GM12878 (cell line): ENCODE measurements around the gene UIMC1. TPM values are rescaled to one million over a fixed set of nuclear protein-coding genes. Genes with fewer than 3 reads are reported as not detected.

Experiments
- ATAC-seq: fragments of 200-7000 bp; cut with Tn5 transposase; 3 replicates; pipeline ENCODE4 v1.9.1; 2020; ENCODE audit warnings: mild to moderate bottlenecking, moderate library complexity
- BruUV-seq: library from RNA; stranded (reverse); fragments of 400-500 nt; replicated peaks from 2 replicates; lab custom pipeline; 2021; lab: Mats Ljungman, UMichigan
- CTCF ChIA-PET: fragments of 300-600 bp; sonication (Branson Sonifier 250); formaldehyde crosslinking; extraction: SDS; loops from one replicate; lab custom pipeline; 2021; ENCODE audit warnings: inconsistent platforms; lab: Yijun Ruan, JAX
- POLR2A ChIA-PET: fragments of 350-600 bp; formaldehyde crosslinking; extraction: SDS; loops from one replicate; lab custom pipeline; 2021; ENCODE audit warnings: inconsistent platforms; lab: Charles Lee
- RAD21 ChIA-PET: fragments of 300-600 bp; sonication (Branson Sonifier 250); formaldehyde crosslinking; loops from one replicate; lab custom pipeline; 2023; ENCODE audit warnings: antibody characterized with exemption; ENCODE audit not compliant: unreplicated experiment; lab: Charles Lee
- SMC1A ChIA-PET: fragments of 300-600 bp; sonication (Branson Sonifier 250); formaldehyde crosslinking; loops from one replicate; lab custom pipeline; 2023; ENCODE audit not compliant: unreplicated experiment, uncharacterized antibody; lab: Charles Lee
- DNase-seq: peaks from one replicate; pipeline ENCODE4 v3.0.0-alpha.2; 2011; ENCODE audit warnings: low read depth, low spot score
- FAIRE-seq: peaks from 3 replicates; lab custom pipeline; 2011; peaks lifted over from hg19 to GRCh38; lab: Jason Lieb, UNC
- H2AFZ ChIP-seq: 2 replicates; pipeline ENCODE4 v1.6.0; 2011; ENCODE audit warnings: low read depth, low read length, control low read depth; ENCODE audit not compliant: control insufficient read depth
- H3K27ac ChIP-seq: 2 replicates; pipeline ENCODE4 v1.5.1; 2011; ENCODE audit warnings: control low read depth; ENCODE audit not compliant: control insufficient read depth, insufficient read depth
- H3K27me3 ChIP-seq, 2 experiments: replicated peaks in 1 of 2; 2 replicates each; pipeline versions ENCODE4 v1.6.0 to v1.6.1; 2011; ENCODE audit warnings: low read length in 1 of 2; ENCODE audit not compliant: control insufficient read depth in 2 of 2, insufficient read depth in 2 of 2
- H3K36me3 ChIP-seq, 2 experiments: 2 replicates each; pipeline ENCODE4 v1.5.1; 2011; ENCODE audit warnings: low read length in 1 of 2; ENCODE audit not compliant: control insufficient read depth in 2 of 2, insufficient read depth in 2 of 2
- H3K4me1 ChIP-seq: 2 replicates; pipeline ENCODE4 v1.6.1; 2011; ENCODE audit warnings: mild to moderate bottlenecking, low read length, moderate library complexity, mixed read lengths; ENCODE audit not compliant: control insufficient read depth, insufficient read depth
- H3K4me2 ChIP-seq: 2 replicates; pipeline ENCODE4 v1.6.0; 2011; ENCODE audit warnings: control low read depth; ENCODE audit not compliant: control insufficient read depth, insufficient read depth
- H3K4me3 ChIP-seq: fragments of 200-600 bp; sonication (generic); 2 replicates; pipeline ENCODE4 v1.5.1; 2016
- H3K79me2 ChIP-seq: 2 replicates; pipeline ENCODE4 v1.6.0; 2011; ENCODE audit warnings: low read length; ENCODE audit not compliant: control insufficient read depth, insufficient read depth
- H3K9ac ChIP-seq: 2 replicates; pipeline ENCODE4 v1.8.0; 2011; ENCODE audit warnings: low read length, control low read depth, mixed read lengths; ENCODE audit not compliant: control insufficient read depth, insufficient read depth
- H3K9me3 ChIP-seq: replicated peaks from 3 replicates; pipeline ENCODE4 v1.5.1; 2011; ENCODE audit warnings: mild to moderate bottlenecking, low read length; ENCODE audit not compliant: control insufficient read depth, insufficient read depth
- H4K20me1 ChIP-seq: 2 replicates; pipeline ENCODE4 v1.6.0; 2011; ENCODE audit not compliant: control insufficient read depth, insufficient read depth
- BACH1 ChIP-seq: fragments of 450-650 bp; IDR thresholded peaks from 2 replicates; pipeline ENCODE4 v1.6.1; 2017; ENCODE audit warnings: mild to moderate bottlenecking, borderline replicate concordance
- BCLAF1 ChIP-seq: fragments of 450-650 bp; IDR thresholded peaks from 2 replicates; pipeline ENCODE4 v1.6.1; 2017; ENCODE audit warnings: antibody characterized with exemption, mild to moderate bottlenecking, moderate library complexity
- CBX3 ChIP-seq: fragments of 200-600 bp; sonication (generic); IDR thresholded peaks from 2 replicates; pipeline ENCODE4 v1.6.1; 2016; ENCODE audit warnings: low read depth, borderline replicate concordance
- CREM ChIP-seq: IDR thresholded peaks from 2 replicates; pipeline ENCODE4 v1.6.1; 2014; ENCODE audit warnings: antibody characterized with exemption, low read depth
- HCFC1 ChIP-seq: fragments of 150-350 bp; IDR thresholded peaks from 2 replicates; pipeline ENCODE4 v1.6.1; 2014; ENCODE audit warnings: low read length
- MXI1 ChIP-seq: fragments of 150-350 bp; IDR thresholded peaks from 2 replicates; pipeline ENCODE4 v1.6.1; 2011; ENCODE audit warnings: low read depth, mild to moderate bottlenecking, inconsistent platforms, low read length, improper control_type of control experiment
- MYC ChIP-seq: IDR thresholded peaks from 2 replicates; pipeline ENCODE4 v1.6.1; 2011; ENCODE audit warnings: mild to moderate bottlenecking, low read length, moderate library complexity, inconsistent platforms; ENCODE audit not compliant: insufficient read depth, insufficient replicate concordance, insufficient read length, severe bottlenecking
- NFYA ChIP-seq: IDR thresholded peaks from 2 replicates; pipeline ENCODE4 v1.6.1; 2011; ENCODE audit warnings: low read depth, mild to moderate bottlenecking, low read length, improper control_type of control experiment, borderline replicate concordance
- PML ChIP-seq: IDR thresholded peaks from 2 replicates; pipeline ENCODE4 v1.6.1; 2012; ENCODE audit warnings: low read length, inconsistent platforms
- SUZ12 ChIP-seq: fragments of 200-600 bp; sonication (generic); IDR thresholded peaks from one replicate; pipeline ENCODE4 v1.6.1; 2018; ENCODE audit warnings: antibody characterized with exemption, mild to moderate bottlenecking; ENCODE audit not compliant: unreplicated experiment
- ZBTB40 ChIP-seq: fragments of 450-650 bp; IDR thresholded peaks from 2 replicates; pipeline ENCODE4 v1.6.1; 2016; ENCODE audit warnings: mild to moderate bottlenecking, moderate library complexity, borderline replicate concordance
- WGBS: methylation state at CpG from one replicate; pipeline ENCODE4 v1.1.6; 2016; ENCODE audit warnings: low lambda C conversion rate; ENCODE audit not compliant: insufficient replicate concordance, insufficient coverage; ENCODE audit errors: missing lambda C conversion rate; 5-methylcytosine and 5-hydroxymethylcytosine counted together
- in situ Hi-C: fragments of 300-500 bp; cut with MboI; formaldehyde crosslinking; loops from 9 replicates; pipeline ENCODE4 v1.14.3; 2018; ENCODE audit warnings: mixed read lengths
- intact Hi-C: fragments of 100-400 bp; cut with micrococcal nuclease; formaldehyde crosslinking; loops from one replicate; pipeline ENCODE4 v1.14.2; 2022; ENCODE audit not compliant: unreplicated experiment
- polyA plus RNA-seq, 11 experiments: library from polyadenylated mRNA; depleted of rRNA in 4 of 11; unstranded in 6 of 11; stranded (reverse) in 5 of 11; fragments of >200 nt; fragmentation: Nextera tagmentation in 4 of 11; fragmentation: Illumina TruSeq in 1 of 11; extraction: Ambion mirVana in 4 of 11; extraction: Trizol in 1 of 11; gene quantifications; 1 replicate in 1 of 11; 2 replicates in 10 of 11; pipeline versions ENCODE4 v1.2.1 to v1.2.3, GENCODE V29; 2011 to 2016; ENCODE audit warnings: inconsistent platforms in 2 of 11, missing spikeins in 2 of 11, low read depth in 1 of 11
- total RNA-seq, 4 experiments: library from RNA; depleted of rRNA in 3 of 4; stranded (reverse); fragments of >200 nt in 3 of 4; fragmentation: Illumina TruSeq in 1 of 4; extraction: Trizol in 1 of 4; gene quantifications; 2 replicates each; pipeline versions ENCODE4 v1.2.1 to v1.2.3, GENCODE V29; 2013 to 2021
- TF ChIP-seq, protein P1 (sequence below): IDR thresholded peaks from 2 replicates; pipeline ENCODE4 v1.6.1; 2011; ENCODE audit warnings: borderline replicate concordance, low read depth, mild to moderate bottlenecking, moderate library complexity, low read length; ENCODE audit not compliant: insufficient read depth, poor library complexity, severe bottlenecking

The UIMC1 gene
- total and polyA plus RNA-seq, 10 of the 15 experiments (the other 5 are each of a cell fraction or from before 2014, with no cell fraction given): 16.2 to 51.4 (median 32.7) TPM

DNA sequence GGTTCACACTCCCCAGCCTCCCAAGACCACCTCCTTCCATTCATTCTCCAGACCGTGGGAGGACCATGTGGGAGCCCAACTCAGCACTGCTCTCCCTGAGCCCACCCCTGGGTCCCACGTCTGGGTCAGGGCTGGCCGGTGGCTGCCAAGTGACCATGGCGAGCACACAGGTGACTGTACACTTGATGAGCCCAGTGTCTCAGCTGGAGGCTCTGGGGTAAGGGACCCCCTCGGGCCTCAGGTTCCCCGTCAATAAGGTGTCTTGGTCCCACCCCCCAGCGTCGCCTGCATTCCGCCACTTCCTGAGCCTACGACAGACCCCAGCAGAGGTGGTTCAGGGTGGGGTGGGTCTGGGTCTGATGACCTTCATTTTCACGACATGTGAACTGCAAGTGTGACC is 146.2 kb downstream of the UIMC1 start (continued):
- TF ChIP-seq ZBTB40 (no peak), BACH1 (no peak), MYC (no peak), PML (no peak)
- TF ChIP-seq, protein P1, sequence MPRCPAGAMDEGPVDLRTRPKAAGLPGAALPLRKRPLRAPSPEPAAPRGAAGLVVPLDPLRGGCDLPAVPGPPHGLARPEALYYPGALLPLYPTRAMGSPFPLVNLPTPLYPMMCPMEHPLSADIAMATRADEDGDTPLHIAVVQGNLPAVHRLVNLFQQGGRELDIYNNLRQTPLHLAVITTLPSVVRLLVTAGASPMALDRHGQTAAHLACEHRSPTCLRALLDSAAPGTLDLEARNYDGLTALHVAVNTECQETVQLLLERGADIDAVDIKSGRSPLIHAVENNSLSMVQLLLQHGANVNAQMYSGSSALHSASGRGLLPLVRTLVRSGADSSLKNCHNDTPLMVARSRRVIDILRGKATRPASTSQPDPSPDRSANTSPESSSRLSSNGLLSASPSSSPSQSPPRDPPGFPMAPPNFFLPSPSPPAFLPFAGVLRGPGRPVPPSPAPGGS: no peak

DNA sequence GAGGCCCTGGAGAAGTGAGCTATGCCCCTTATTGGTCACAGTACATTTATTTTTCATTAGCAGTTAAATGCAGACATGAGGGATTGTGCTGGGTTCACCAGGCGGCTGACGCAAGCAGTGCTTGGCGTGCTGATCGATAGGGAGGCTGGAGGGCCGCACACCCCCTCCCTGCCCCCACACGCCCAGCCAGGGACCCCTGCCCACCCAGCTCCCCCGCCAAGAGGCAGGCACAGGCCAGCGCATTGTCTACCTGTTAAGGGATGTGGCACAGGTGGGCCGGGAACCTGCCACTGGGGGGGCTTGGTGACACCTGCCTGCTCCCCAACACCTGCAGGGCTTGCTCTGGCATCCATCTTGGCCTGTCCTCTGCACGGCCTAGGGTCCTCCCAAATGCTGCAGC is 146.7 kb downstream of the UIMC1 start:
- POLR2A ChIA-PET: no interaction called here
- Histone ChIP-seq H3K4me1 (no peaks in the 10 kb centered on the region), H3K4me2 (no peak overlapping the region), H4K20me1 (no peaks in the 10 kb centered on the region; the same call in 1 of the 2 replicates), H3K4me3 (no peak overlapping the region), H3K9me3 (no peaks in the 10 kb centered on the region), H3K79me2 (no peaks in the 10 kb centered on the region), H3K36me3 (no peaks in the 10 kb centered on the region), H3K9ac (no peak overlapping the region), H2AFZ (no peak overlapping the region), H3K27ac (no peak overlapping the region), H3K27me3 (peaks cover 3 to 5% of the 10 kb centered on the region in 2 experiments; a peak in 3 of 4 replicates)
- FAIRE-seq (no peak), ATAC-seq (no peak), DNase-seq (no peak)
- CTCF ChIA-PET: interaction anchor here (1.4 to 1.6 kb wide), 2 partner anchors 50 to 199 kb away, joined by 3 to 4 read pairs; no protein-coding TSS in a partner anchor
- RAD21 ChIA-PET: no interaction called here
- SMC1A ChIA-PET: no interaction called here
- BruUV-seq: no TSS peak
- intact Hi-C loops (no loop called here), in situ Hi-C loops (no loop called here)
- 35% methylated on average over 10 of the region's 10 CpGs for WGBS
- TF ChIP-seq MXI1: no peak
- TF ChIP-seq SUZ12: no peak
- no peak for TF ChIP-seq CBX3
- no peak for TF ChIP-seq BCLAF1
- TF ChIP-seq CREM: no peak
- no peak for TF ChIP-seq NFYA
- TF ChIP-seq HCFC1: no peak
